AG04450 (cell line): Measurements from ENCODE around the gene DLL4. TPM values are rescaled to one million over a fixed set of nuclear protein-coding genes. Genes with fewer than 3 reads are reported as not detected.

Experiments
- CTCF ChIA-PET: fragments of 300-600, 350-600 bp; formaldehyde crosslinking; extraction: SDS; loops from one replicate; lab custom pipeline; 2022; ENCODE audit warnings: antibody characterized with exemption, inconsistent platforms; lab: Charles Lee
- POLR2A ChIA-PET: fragments of 350-600 bp; formaldehyde crosslinking; extraction: SDS; loops from one replicate; lab custom pipeline; 2021; ENCODE audit warnings: antibody characterized with exemption, inconsistent platforms; lab: Yijun Ruan, JAX
- DNase-seq: peaks from one replicate; pipeline ENCODE4 v3.0.0-alpha.2; 2011; ENCODE audit warnings: low read depth, low spot score
- H3K27ac ChIP-seq: one replicate; pipeline ENCODE4 v1.5.1; 2012; ENCODE audit warnings: low read depth, low read length, control low read depth
- H3K27me3 ChIP-seq: one replicate; pipeline ENCODE4 v1.6.0; 2012; ENCODE audit warnings: low read length; ENCODE audit not compliant: control insufficient read depth, insufficient read depth
- H3K4me3 ChIP-seq: 2 replicates; pipeline ENCODE4 v1.5.1; 2011; ENCODE audit warnings: mild to moderate bottlenecking, low read depth, low read length, control low read depth
- H3K9me3 ChIP-seq: 2 replicates; pipeline ENCODE4 v1.5.1; 2012; ENCODE audit warnings: low read length; ENCODE audit not compliant: control insufficient read depth, insufficient read depth
- CTCF ChIP-seq: IDR thresholded peaks from 2 replicates; pipeline ENCODE4 v1.5.1; 2011; ENCODE audit warnings: low read depth, low read length, control low read depth, inconsistent platforms
- polyA plus RNA-seq: library from polyadenylated mRNA; depleted of rRNA; stranded (reverse); fragments of >200 nt; gene quantifications from 2 replicates; pipeline ENCODE4 v1.2.3, GENCODE V29; 2011

DLL4 gene
- polyA plus RNA-seq, 1 experiment: 1.5 TPM

GRCh38 chr15:40923551-40923950, 5.6 kb upstream of the DLL4 start:
- no peaks in the 10 kb centered on the region for H3K9me3 ChIP-seq
- no peak for DNase-seq
- CTCF ChIA-PET: interaction anchor here (1.2 to 1.4 kb wide), 2 partner anchors 18 to 98 kb away, joined by 3 to 4 read pairs; no protein-coding TSS in a partner anchor
- no peak overlapping the region for H3K27ac ChIP-seq
- POLR2A ChIA-PET: interaction anchor here (0.5 to 0.6 kb wide), 2 partner anchors 14 to 15 kb away, joined by 4 read pairs; no protein-coding TSS in a partner anchor
- H3K4me3 ChIP-seq: no peak overlapping the region
- peaks cover 35% of the 10 kb centered on the region for H3K27me3 ChIP-seq
- no peak for TF ChIP-seq CTCF

GRCh38 chr15:40925495-40925862, 3.7 kb upstream of the DLL4 start:
- Histone ChIP-seq H3K9me3 (no peaks in the 10 kb centered on the region; the same call in 1 of the 2 replicates), H3K27ac (no peak overlapping the region), H3K4me3 (no peak overlapping the region), H3K27me3 (peaks cover 39% of the 10 kb centered on the region)
- DNase-seq: no peak
- no peak for TF ChIP-seq CTCF
- CTCF ChIA-PET: interaction anchor here (0.7 kb wide), 1 partner anchor 134 kb away, joined by 3 read pairs; no protein-coding TSS in a partner anchor
- POLR2A ChIA-PET: interaction anchor here (0.8 to 1.1 kb wide), 2 partner anchors 17 to 19 kb away, joined by 3 to 4 read pairs; no protein-coding TSS in a partner anchor

DNA sequence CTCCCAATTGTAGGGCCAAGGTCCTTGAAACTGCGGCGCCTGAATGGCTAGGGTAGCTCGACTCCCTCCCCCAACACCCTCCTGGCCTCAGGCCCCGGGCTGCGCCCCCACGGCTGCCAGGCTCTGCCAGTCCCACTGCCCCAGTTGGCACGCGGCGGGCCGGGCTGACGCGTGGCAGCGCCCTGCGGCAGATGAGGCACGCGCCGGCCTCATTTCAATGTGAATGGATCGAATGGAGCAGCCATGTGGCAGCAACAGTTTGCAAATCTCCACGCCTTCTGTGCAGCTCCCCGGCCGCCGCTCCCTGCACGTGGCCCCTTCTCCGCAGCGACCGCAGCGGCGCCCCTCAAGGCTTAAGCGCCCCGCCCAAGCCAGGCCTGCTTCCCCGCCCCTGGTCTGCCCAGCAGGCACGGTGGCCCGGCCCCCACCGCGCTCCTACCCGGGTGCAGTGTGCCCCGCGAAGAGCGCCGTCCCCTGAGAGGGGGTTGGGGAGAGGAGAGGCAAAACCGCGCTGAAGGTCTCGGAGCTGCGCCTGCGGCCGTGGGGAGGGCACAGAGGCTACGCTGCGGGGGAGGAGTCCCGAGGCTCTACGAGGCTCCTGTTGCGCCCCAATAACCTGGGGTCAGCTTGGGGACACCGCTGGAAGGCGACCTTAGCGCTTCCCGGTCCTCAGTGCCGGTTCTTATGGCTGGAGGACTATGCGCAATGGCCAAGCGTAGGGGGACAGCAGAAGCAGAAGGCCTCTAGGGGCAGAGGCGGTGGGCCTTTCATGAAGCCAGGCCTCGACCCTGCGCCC, 3.1 kb upstream of the DLL4 start:
- CTCF ChIA-PET: no interaction called here
- peak overlapping the region; percentile 27; the same call in 1 of the 2 replicates for H3K4me3 ChIP-seq
- TF ChIP-seq CTCF: no peak

GRCh38 chr15:40926659-40927494, 2.3 kb upstream of the DLL4 start:
- Histone ChIP-seq H3K27me3 (peaks cover 42% of the 10 kb centered on the region), H3K4me3 (no peak overlapping the region), H3K9me3 (no peaks in the 10 kb centered on the region; the same call in 1 of the 2 replicates), H3K27ac (no peak overlapping the region)
- TF ChIP-seq CTCF: no peak
- DNase-seq: no peak
- CTCF ChIA-PET: no interaction called here
- POLR2A ChIA-PET: interaction anchor here (0.6 to 1.2 kb wide), 3 partner anchors 15 to 25 kb away, joined by 4 read pairs; no protein-coding TSS in a partner anchor

More for the DNA sequence above, 3.1 kb upstream of the DLL4 start:
- Histone ChIP-seq H3K27ac (no peak overlapping the region), H3K9me3 (no peaks in the 10 kb centered on the region; the same call in 1 of the 2 replicates), H3K27me3 (peaks cover 39% of the 10 kb centered on the region)
- POLR2A ChIA-PET: interaction anchor here (0.8 to 1.1 kb wide), 2 partner anchors 16 to 20 kb away, joined by 3 to 4 read pairs; no protein-coding TSS in a partner anchor
- no peak for DNase-seq
